HepG2 (cell line): ENCODE measurements around the gene ATP11A. TPM values are rescaled to one million over a fixed set of nuclear protein-coding genes. Genes with fewer than 3 reads are reported as not detected.

Experiments
- AGO1 ChIP-seq: fragments of 200-400 bp; formaldehyde crosslinking; IDR thresholded peaks from 2 replicates; pipeline ENCODE4 v1.6.1; 2017; ENCODE audit warnings: mild to moderate bottlenecking, low read depth, low read length, moderate library complexity; ENCODE audit not compliant: poor library complexity, severe bottlenecking
- ARNT ChIP-seq: fragments of 450-650 bp; IDR thresholded peaks from 2 replicates; pipeline ENCODE4 v1.6.1; 2017
- ASH2L ChIP-seq: fragments of 300-600, 200-600 bp; sonication (generic); IDR thresholded peaks from 2 replicates; pipeline ENCODE4 v1.7.0; 2017; ENCODE audit warnings: low read depth, mild to moderate bottlenecking, moderate library complexity, mixed read lengths, low read length; ENCODE audit not compliant: insufficient read length
- HNRNPL ChIP-seq: fragments of 200-400 bp; formaldehyde crosslinking; IDR thresholded peaks from 2 replicates; pipeline ENCODE4 v1.6.1; 2017; ENCODE audit warnings: mild to moderate bottlenecking, low read depth, low read length
- NFATC3 ChIP-seq: sonication (generic); formaldehyde crosslinking; IDR thresholded peaks from 2 replicates; pipeline ENCODE4 v1.5.1; 2020; ENCODE audit warnings: mild to moderate bottlenecking, missing genetic modification reagents
- TRIM24 ChIP-seq: sonication (generic); formaldehyde crosslinking; IDR thresholded peaks from 2 replicates; pipeline ENCODE4 v1.8.0; 2022; ENCODE audit warnings: mild to moderate bottlenecking, missing genetic modification reagents
- TSC22D2 ChIP-seq: sonication (generic); formaldehyde crosslinking; IDR thresholded peaks from 2 replicates; pipeline ENCODE4 v1.5.1; 2020; ENCODE audit warnings: missing genetic modification reagents, mild to moderate bottlenecking, borderline replicate concordance
- U2AF1 ChIP-seq: fragments of 200-400 bp; formaldehyde crosslinking; optimal IDR thresholded peaks from 2 replicates; pipeline ENCODE3; 2017; ENCODE audit warnings: mild to moderate bottlenecking, low read depth, low read length
- ZNF17 ChIP-seq: sonication (generic); formaldehyde crosslinking; IDR thresholded peaks from 2 replicates; pipeline ENCODE4 v1.5.0; 2020; ENCODE audit warnings: mild to moderate bottlenecking, missing genetic modification reagents
- ZNF331 ChIP-seq: sonication (generic); formaldehyde crosslinking; IDR thresholded peaks from 2 replicates; pipeline ENCODE4 v1.4.0; 2020; ENCODE audit warnings: missing genetic modification reagents
- ZNF350 ChIP-seq: sonication (generic); formaldehyde crosslinking; IDR thresholded peaks from 2 replicates; pipeline ENCODE4 v1.4.0; 2020; ENCODE audit warnings: mild to moderate bottlenecking, low read depth, missing genetic modification reagents, borderline replicate concordance
- ZNF737 ChIP-seq: sonication (generic); formaldehyde crosslinking; IDR thresholded peaks from 2 replicates; pipeline ENCODE4 v1.5.0; 2020; ENCODE audit warnings: missing genetic modification reagents, mild to moderate bottlenecking, borderline replicate concordance
- polyA plus RNA-seq, 8 experiments: library from polyadenylated mRNA; depleted of rRNA in 3 of 8; stranded (reverse) in 7 of 8; unstranded in 1 of 8; fragments of >200 nt; fragmentation: Illumina TruSeq in 4 of 8; extraction: Trizol in 4 of 8; gene quantifications; 2 replicates each; pipeline versions ENCODE4 v1.2.1 to v1.2.3, GENCODE V29; 2011 to 2016; ENCODE audit warnings: low read depth in 4 of 8, missing spikeins in 1 of 8, mixed read lengths in 1 of 8; ENCODE audit not compliant: insufficient read depth in 1 of 8
- total RNA-seq, 5 experiments: library from RNA; depleted of rRNA; stranded (reverse); fragments of >200 nt; fragmentation: Illumina TruSeq; extraction: Trizol; gene quantifications; 2 replicates each; pipeline ENCODE4 v1.2.3, GENCODE V29; 2016; ENCODE audit warnings: low read depth in 1 of 5
- TF ChIP-seq, protein P1 (sequence below): sonication (generic); formaldehyde crosslinking; IDR thresholded peaks from one replicate; pipeline ENCODE4 v1.5.1; 2020; ENCODE audit warnings: mild to moderate bottlenecking, missing genetic modification reagents; ENCODE audit errors: not compliant biosample characterization
- TF ChIP-seq, protein P2 (sequence below): sonication (generic); formaldehyde crosslinking; IDR thresholded peaks from 2 replicates; pipeline ENCODE4 v1.8.1; 2023; ENCODE audit warnings: mild to moderate bottlenecking, moderate library complexity, missing genetic modification reagents
- TF ChIP-seq, protein P3 (sequence below): sonication (generic); IDR thresholded peaks from 2 replicates; pipeline ENCODE4 v1.6.1; 2016; ENCODE audit warnings: low read depth, borderline replicate concordance
- TF ChIP-seq, protein P4 (sequence below): sonication (generic); formaldehyde crosslinking; IDR thresholded peaks from 2 replicates; pipeline ENCODE4 v1.4.0; 2020; ENCODE audit warnings: missing genetic modification reagents

Gene ATP11A
- total and polyA plus RNA-seq, 2 of the 13 experiments (the other 11 are each of a cell fraction or from before 2014, with no cell fraction given): 18.4 to 20.1 TPM

DNA sequence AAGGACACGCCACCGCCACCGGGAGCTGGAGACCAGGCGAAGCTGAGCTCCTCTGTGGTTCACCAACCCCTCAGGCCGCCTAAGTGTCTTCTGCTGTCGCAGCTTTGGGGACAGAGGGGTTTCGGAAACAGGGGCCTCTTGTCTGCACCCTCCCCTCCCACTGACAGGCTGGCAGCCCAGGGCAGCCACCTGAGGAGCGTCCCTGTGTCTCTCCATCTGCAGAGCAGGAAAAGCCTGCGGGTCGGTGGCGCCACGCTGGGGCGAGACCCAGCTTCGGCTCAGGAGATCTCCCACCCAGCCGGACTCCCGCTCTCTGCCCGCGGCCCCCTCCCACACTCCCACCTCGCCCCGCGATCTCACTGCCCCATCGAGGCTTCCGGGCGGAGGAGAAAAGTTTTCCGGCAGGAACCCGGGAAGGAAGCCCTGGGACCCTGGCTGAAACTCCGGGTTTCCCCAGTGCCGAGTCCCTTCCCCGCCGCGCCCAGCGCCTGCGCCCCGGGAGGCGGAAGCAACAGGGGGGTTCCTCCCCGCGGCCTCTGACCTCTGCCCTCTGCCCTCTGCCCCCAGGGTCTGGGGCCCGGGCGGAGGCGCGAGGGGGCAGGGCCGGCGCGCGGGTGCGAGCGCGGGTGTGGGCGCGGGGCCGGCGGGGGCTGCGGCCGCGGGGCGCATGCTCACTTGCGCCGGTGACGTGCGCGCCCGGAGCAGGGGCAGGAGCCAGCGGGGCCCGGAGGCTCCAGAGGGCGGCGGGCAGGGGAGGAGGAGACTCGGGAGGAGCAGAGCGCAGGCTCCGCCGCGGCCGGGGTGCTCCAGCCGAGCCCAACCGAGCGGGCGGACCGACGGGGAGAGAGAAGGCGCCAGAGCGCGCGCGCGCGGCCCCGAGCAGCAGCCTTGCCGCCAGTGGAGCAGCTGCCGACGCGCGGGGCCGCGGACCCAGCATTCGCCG lies at the start of gene ATP11A (continued):
- TF ChIP-seq, protein P1, sequence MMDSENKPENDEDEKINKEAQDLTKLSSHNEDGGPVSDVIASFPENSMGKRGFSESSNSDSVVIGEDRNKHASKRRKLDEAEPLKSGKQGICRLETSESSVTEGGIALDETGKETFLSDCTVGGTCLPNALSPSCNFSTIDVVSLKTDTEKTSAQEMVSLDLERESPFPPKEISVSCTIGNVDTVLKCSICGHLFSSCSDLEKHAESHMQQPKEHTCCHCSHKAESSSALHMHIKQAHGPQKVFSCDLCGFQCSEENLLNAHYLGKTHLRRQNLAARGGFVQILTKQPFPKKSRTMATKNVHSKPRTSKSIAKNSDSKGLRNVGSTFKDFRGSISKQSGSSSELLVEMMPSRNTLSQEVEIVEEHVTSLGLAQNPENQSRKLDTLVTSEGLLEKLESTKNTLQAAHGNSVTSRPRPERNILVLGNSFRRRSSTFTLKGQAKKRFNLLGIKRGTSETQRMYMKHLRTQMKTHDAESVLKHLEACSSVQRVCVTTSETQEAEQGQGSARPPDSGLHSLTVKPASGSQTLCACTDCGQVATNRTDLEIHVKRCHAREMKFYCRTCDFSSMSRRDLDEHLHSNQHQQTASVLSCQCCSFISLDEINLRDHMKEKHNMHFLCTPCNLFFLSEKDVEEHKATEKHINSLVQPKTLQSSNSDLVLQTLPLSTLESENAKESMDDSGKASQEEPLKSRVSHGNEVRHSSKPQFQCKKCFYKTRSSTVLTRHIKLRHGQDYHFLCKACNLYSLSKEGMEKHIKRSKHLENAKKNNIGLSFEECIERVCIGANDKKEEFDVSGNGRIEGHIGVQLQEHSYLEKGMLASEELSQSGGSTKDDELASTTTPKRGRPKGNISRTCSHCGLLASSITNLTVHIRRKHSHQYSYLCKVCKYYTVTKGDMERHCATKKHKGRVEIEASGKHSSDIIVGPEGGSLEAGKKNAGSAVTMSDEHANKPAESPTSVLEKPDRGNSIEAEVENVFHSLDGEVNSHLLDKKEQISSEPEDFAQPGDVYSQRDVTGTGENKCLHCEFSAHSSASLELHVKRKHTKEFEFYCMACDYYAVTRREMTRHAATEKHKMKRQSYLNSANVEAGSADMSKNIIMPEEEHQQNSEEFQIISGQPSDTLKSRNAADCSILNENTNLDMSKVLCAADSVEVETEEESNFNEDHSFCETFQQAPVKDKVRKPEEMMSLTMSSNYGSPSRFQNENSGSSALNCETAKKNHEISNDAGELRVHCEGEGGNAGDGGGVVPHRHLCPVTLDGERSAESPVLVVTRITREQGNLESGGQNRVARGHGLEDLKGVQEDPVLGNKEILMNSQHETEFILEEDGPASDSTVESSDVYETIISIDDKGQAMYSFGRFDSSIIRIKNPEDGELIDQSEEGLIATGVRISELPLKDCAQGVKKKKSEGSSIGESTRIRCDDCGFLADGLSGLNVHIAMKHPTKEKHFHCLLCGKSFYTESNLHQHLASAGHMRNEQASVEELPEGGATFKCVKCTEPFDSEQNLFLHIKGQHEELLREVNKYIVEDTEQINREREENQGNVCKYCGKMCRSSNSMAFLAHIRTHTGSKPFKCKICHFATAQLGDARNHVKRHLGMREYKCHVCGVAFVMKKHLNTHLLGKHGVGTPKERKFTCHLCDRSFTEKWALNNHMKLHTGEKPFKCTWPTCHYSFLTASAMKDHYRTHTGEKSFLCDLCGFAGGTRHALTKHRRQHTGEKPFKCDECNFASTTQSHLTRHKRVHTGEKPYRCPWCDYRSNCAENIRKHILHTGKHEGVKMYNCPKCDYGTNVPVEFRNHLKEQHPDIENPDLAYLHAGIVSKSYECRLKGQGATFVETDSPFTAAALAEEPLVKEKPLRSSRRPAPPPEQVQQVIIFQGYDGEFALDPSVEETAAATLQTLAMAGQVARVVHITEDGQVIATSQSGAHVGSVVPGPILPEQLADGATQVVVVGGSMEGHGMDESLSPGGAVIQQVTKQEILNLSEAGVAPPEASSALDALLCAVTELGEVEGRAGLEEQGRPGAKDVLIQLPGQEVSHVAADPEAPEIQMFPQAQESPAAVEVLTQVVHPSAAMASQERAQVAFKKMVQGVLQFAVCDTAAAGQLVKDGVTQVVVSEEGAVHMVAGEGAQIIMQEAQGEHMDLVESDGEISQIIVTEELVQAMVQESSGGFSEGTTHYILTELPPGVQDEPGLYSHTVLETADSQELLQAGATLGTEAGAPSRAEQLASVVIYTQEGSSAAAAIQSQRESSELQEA (CRISPR knock-in tag): no peak
- TF ChIP-seq NFATC3 (CRISPR knock-in tag) (no peak), ZNF737 (no peak), HNRNPL (0 out of 2 replicates have a peak, but pooled peaks have one; percentile 24), ZNF350 (CRISPR knock-in tag) (no peak), ZNF331 (CRISPR knock-in tag) (0 out of 2 replicates have a peak, but pooled peaks have one; percentile 24), ZNF17 (CRISPR knock-in tag) (no peak), TRIM24 (CRISPR knock-in tag) (0 out of 2 replicates have a peak, but pooled peaks have one; percentile 52), ASH2L (peak; percentile 81), TSC22D2 (no peak), AGO1 (no peak), U2AF1 (no peak), ARNT (no peak)
- TF ChIP-seq, protein P2, sequence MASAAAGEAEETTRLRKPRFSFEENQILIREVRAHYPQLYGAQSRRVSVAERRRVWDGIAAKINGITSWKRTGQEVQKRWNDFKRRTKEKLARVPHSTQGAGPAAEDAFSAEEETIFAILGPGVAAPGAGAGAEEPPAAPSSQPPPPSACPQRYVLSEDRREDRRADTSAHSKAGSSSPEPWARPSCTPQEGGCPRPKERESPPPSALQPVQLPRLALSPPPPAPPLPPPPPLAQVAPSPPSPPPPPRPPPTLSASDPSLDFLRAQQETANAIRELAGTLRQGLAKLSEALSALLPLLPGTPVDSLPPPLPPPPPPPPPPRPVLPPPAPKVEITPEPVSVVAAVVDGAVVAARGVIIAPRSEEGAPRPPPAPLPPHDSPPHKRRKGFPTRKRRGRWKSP (CRISPR knock-in tag): 0 out of 2 replicates have a peak, but pooled peaks have one; percentile 14
- TF ChIP-seq, protein P3, sequence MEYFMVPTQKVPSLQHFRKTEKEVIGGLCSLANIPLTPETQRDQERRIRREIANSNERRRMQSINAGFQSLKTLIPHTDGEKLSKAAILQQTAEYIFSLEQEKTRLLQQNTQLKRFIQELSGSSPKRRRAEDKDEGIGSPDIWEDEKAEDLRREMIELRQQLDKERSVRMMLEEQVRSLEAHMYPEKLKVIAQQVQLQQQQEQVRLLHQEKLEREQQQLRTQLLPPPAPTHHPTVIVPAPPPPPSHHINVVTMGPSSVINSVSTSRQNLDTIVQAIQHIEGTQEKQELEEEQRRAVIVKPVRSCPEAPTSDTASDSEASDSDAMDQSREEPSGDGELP: no peak
- TF ChIP-seq, protein P4, sequence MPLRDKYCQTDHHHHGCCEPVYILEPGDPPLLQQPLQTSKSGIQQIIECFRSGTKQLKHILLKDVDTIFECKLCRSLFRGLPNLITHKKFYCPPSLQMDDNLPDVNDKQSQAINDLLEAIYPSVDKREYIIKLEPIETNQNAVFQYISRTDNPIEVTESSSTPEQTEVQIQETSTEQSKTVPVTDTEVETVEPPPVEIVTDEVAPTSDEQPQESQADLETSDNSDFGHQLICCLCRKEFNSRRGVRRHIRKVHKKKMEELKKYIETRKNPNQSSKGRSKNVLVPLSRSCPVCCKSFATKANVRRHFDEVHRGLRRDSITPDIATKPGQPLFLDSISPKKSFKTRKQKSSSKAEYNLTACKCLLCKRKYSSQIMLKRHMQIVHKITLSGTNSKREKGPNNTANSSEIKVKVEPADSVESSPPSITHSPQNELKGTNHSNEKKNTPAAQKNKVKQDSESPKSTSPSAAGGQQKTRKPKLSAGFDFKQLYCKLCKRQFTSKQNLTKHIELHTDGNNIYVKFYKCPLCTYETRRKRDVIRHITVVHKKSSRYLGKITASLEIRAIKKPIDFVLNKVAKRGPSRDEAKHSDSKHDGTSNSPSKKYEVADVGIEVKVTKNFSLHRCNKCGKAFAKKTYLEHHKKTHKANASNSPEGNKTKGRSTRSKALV: no peak
